HEK293 (cell line): ENCODE data around the gene CXCL3.

ENCODE experiments used
- PBX3 ChIP-seq: sonication (generic); formaldehyde crosslinking; IDR thresholded peaks from 2 replicates; pipeline ENCODE4 v1.8.1; 2022; ENCODE audit warnings: mild to moderate bottlenecking, moderate library complexity, missing genetic modification reagents
- SP3 ChIP-seq: fragments of 450-650 bp; formaldehyde crosslinking; IDR thresholded peaks from 2 replicates; pipeline ENCODE4 v1.5.1; 2016; ENCODE audit warnings: missing biosample characterization, missing genetic modification characterization
- ZNF239 ChIP-seq: fragments of 450-650 bp; formaldehyde crosslinking; IDR thresholded peaks from 2 replicates; pipeline ENCODE4 v1.5.1; 2016; ENCODE audit warnings: missing biosample characterization, missing genetic modification characterization
- ZNF623 ChIP-seq: fragments of 450-650 bp; formaldehyde crosslinking; IDR thresholded peaks from 2 replicates; pipeline ENCODE4 v1.5.1; 2016; ENCODE audit warnings: missing biosample characterization, missing genetic modification characterization
- TF ChIP-seq, protein P1 (sequence below): fragments of 450-650 bp; formaldehyde crosslinking; IDR thresholded peaks from 2 replicates; pipeline ENCODE4 v1.5.1; 2016; ENCODE audit warnings: missing biosample characterization, missing genetic modification characterization

DNA sequence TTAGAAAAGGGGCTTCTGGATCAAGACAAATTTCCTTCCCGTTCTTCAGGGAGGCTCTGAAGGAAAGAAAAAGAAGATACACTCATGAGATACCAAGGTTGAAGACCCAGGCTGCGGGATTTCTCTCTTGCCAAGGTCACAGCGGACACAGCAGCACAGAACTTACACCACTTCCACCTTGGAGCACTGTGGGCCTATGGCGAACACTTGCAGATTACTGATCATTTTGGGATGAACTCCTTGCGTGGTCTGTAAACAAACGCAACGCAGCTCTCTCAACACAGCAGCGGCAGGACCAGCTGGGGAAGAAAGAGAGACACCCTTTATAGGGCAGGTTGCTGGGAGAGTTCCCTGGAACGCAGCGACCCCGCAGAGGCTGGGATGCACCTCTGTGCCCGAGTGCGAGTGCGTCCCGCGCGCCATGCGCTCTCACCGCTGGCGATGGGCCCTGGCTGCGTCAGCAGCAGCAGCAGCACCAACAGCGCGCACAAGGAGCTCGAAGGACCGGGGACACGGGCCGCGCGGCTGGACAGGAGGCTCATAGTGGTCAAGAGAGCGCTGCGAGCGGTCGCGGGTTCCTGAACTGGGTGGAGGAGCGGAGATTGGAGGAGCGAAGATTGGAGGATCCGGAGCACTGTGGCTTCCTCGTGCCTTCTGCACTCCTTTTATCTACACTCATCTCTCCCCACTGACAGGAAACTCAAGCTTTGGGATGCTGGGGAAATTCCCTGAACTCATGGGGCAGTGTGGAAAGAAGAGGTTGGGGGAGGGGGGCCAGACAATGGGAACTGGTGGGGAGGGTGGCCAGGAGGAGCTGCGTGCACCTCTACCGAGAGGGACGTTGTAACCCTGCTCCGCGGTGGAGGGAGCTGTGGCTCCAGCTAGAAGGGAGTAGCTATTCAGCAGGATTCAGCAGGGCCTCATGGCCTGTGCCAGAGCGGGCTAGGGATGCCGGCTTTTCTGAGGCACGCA is 40.2 kb downstream of the CXCL3 start, which contains the start of gene CXCL5:
- TF ChIP-seq ZNF623 (tag by site-specific recombination) (no peak), SP3 (tag by site-specific recombination) (no peak), PBX3 (CRISPR knock-in tag) (no peak), ZNF239 (tag by site-specific recombination) (no peak)
- TF ChIP-seq, protein P1, sequence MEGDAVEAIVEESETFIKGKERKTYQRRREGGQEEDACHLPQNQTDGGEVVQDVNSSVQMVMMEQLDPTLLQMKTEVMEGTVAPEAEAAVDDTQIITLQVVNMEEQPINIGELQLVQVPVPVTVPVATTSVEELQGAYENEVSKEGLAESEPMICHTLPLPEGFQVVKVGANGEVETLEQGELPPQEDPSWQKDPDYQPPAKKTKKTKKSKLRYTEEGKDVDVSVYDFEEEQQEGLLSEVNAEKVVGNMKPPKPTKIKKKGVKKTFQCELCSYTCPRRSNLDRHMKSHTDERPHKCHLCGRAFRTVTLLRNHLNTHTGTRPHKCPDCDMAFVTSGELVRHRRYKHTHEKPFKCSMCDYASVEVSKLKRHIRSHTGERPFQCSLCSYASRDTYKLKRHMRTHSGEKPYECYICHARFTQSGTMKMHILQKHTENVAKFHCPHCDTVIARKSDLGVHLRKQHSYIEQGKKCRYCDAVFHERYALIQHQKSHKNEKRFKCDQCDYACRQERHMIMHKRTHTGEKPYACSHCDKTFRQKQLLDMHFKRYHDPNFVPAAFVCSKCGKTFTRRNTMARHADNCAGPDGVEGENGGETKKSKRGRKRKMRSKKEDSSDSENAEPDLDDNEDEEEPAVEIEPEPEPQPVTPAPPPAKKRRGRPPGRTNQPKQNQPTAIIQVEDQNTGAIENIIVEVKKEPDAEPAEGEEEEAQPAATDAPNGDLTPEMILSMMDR (tag by site-specific recombination), result no peak
